GM12892 (cell line): ENCODE results near the gene MYO18A.

Source experiments
- POLR2A ChIP-seq: IDR thresholded peaks from 2 replicates; pipeline ENCODE4 v1.6.1; 2011; ENCODE audit warnings: low read depth, low read length, control low read depth
- TAF1 ChIP-seq: IDR thresholded peaks from 2 replicates; pipeline ENCODE4 v1.6.1; 2011; ENCODE audit warnings: low read depth, mild to moderate bottlenecking, control low read depth, low read length, borderline replicate concordance

- TF ChIP-seq TAF1: no peak
- TF ChIP-seq POLR2A: no peak
Observed at GRCh38 chr17:29110372-29110757, 69.8 kb downstream of the MYO18A start.
